Measurements from ENCODE around the gene LMAN2. TPM values are rescaled to one million over a fixed set of nuclear protein-coding genes. Genes with fewer than 3 reads are reported as not detected.
"Not testable (repeated sequence)": the region's sequence is repeated elsewhere in the genome, so short reads cannot be mapped to it uniquely, and the experiment has no call there.

Gene LMAN2
- polyA plus RNA-seq, 3 donors, result 110 to 153 (median 140) TPM

DNA sequence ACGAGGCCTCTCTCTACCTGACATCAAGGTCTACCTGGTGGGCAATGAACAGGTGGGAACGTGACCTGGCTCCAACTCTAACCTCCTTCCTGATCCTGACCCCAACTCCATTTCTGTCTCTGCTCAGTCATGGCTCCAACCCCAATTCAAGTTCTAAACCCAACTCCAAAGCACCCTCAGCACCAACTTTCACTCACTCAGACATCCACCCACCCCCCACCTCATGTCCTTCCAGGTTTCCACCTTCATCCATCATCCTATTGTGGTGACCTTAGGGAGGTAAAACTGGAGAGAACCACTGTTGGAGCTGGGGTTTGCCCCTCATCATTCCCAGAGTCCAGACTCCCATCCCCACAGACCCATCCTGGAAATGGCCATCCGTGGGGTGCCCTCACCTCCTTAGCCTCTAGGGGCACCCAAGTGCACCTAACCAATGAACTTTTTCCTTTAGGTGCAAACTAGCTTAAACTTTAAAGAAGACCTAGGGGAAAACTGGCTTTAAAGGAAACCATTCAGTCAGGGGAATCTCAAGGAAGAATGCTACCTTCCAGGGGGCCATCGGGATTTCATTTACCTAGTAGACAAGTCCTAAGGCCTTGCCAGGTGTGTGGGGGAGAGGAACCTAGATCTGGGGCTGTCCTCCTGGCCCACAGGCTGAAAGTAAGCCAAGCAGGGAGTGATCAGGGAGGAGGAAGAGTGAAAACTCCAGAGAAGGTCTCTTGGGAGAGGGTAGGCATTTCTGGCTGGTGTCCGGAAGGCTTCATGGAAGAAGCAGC lies 17.6 kb upstream of the LMAN2 start:
- no peak for DNase-seq (ENCODE audit: extremely low read depth in 1 of 11, low read depth in 9 of 11, low spot score in 4 of 11)

DNA sequence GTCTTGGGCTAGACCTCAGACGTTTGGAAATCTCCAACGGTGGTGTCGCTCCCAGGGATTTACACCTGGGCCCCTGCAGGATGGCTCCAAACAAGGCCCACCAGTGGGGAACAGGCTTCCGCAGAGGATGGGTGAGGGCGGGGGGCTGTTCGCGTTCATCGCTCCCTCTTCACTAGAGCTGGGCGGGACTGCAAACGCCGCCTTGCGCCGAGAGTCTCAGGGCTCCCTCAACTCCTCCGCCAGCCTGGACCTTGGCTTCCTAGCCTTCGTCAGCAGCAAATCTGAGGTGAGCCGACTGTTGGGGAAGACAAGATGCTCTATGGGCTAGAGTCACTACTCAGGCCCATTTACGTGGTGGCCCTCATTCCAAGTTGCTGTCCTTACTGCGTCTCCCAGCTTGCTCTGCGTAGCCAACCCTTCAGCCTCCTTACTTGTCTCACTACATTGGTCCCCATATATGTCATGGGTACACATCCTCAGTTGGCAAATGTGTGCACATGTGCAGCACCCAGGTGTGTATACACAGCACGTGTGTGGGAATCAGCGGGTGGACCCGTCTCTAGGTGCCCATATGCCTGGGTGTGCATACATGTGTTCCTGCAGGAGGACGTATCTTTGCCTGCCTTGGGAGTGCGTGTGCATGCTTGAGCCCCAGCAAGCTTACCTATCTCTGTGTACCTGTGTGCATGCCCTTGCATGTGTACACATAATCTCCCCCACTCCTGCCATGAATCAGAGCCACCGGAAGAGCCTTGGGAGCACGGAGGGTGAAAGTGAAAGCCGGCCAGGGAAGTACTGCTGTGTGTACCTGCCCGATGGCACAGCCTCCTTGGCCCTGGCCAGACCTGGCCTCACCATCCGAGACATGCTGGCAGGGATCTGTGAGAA lies 16.8 kb upstream of the LMAN2 start:
- no peak for DNase-seq (ENCODE audit: extremely low read depth in 1 of 11, low read depth in 9 of 11, low spot score in 4 of 11)

DNA sequence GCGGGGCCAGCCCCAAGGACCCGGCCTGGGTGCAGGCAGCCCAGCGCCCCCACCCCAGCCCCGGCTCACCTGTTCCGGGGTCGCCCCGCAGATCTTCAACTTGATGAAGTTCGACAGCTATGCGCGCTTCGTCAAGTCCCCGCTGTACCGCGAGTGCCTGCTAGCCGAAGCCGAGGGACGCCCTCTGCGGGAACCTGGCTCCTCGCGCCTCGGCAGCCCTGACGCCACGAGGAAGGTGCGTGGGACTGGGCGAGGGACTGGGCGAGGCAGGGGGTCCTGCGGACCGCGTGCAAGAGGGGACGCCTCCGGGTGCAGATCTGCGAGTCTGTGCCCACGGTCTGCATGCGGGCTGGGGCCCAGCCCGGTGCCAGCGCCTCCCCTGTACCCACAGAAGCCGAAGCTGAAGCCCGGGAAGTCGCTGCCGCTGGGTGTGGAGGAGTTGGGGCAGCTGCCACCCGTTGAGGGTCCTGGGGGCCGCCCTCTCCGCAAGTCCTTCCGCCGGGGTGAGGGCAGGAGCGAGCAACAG lies 15.9 kb upstream of the LMAN2 start:
- no peak for DNase-seq (ENCODE audit: extremely low read depth in 1 of 11, low read depth in 9 of 11, low spot score in 4 of 11)

DNA sequence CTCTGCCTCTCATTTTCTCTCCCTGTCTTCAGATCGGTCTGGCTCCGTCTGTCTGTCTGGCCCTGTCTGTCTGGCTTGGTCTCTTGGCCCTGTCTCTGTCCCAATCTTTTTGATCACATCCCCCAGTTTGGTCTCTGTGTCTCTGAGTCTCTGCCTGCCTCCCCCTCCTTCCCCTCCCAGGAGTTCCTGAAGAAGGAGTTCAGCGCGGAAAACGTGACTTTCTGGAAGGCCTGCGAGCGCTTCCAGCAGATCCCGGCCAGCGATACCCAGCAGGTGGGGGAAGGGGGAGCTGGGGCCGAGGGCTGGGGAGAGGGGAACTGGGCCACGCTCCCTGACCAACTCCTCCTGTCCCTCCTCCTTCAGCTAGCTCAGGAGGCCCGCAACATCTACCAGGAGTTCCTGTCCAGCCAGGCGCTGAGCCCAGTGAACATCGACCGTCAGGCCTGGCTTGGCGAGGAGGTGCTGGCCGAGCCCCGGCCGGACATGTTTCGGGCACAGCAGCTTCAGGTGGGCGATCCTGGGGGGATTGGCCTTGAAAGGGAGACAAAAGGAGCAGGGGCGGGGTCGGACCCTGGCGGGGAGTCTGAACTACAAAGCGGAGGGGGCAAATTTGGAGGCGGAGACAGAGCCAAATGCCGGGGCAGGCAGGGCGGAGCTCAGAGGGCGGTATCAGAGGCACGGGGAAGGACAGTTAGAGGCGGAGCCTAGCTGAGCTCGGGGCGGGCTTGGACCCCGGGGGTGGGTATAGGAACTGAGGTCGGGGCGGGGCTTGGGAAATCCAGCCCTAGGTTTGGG lies 15.3 kb upstream of the LMAN2 start:
- DNase-seq (ENCODE audit: extremely low read depth in 1 of 11, low read depth in 9 of 11, low spot score in 4 of 11), result peak; percentile 70 to 87 (median 82)

DNA sequence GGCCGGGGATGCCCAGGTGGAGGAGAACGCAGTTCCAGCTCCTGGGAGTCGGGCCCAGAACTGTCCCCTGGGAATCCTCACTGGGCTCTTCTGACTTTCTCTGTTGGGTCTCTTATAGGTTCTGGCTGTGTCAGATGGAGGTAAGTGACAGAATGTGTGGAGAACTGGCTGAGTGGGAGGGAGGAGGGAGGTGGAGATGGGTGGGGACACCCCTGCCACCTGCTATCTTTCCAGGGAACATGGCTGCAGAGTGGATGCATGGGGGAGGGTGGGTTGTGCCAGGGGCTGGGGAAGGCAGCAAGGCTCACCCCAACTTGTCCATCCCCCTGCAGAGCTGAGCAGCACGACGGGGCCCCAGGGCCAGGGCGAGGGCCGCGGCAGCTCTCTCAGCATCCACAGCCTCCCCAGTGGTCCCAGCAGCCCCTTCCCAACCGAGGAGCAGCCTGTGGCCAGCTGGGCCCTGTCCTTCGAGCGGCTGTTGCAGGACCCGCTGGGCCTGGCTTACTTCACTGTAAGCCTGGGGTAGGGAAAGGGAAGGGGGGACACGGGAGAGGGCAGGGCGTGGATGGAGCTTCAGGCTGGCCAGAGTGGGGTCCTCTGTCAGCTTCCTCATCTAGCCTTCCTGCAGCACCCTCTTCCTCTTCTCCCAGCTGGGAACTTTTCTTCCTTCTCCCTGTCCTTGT lies 14.5 kb upstream of the LMAN2 start:
- no peak for DNase-seq (ENCODE audit: extremely low read depth in 1 of 11, low read depth in 9 of 11, low spot score in 4 of 11)

DNA sequence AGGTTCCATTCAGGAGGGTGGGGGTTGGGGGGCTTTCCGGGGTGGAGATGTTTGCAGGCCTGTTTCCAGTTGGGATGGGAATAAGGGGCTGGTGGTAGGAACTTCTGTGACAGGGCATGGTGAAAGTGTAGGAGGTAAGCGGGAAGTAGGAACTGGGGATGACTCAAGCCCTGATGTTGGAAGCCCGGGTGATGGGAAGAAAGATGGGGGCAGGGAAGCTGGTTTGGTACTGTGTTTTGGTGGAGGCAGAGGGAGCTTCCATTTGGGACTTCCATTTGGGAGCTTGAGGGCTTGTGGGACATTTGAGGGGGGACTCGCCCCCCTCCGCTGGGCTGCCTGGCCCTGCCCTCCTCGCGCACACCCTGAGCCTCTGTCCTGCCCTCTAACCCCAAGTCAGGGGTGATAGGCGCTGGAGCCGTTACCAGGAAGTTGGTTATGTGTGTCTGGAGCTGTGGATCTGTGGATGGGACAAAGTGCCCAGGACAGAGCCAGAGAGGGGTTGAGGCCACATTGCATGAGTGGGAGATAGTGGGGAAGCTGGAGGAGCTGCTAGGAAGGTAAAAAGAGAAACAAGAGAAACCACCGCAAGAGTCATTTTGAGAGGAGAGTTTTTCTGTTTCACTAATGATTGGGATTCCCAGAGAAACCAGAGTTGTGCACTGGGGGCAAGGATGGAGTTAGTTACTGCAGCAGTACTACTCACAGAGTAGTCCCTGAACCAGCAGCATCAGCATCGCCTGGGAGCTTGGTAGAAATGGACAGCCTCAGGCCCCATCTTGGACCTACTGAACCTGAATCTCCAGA lies 12.9 kb upstream of the LMAN2 start:
- DNase-seq (ENCODE audit: extremely low read depth in 1 of 11, low read depth in 9 of 11, low spot score in 4 of 11), result no peak

DNA sequence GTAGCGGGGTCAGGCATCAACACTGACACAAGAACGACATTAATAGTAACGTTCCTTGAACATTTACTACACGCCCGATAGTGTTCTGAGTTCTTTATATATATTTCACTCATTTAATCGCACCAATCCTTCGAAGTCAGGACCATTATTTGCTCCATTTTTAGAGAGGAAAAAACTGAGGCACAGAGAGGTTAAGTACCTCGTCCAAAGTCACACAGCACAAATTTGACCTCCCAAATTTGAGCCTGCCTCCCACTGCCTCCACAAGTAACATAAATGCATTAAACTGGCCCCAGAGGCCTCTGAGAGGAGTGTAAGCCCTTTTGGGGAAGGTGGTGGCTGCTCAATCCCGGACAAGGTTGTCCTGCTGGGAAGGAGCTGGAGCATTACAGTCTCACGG lies 12.1 kb upstream of the LMAN2 start:
- DNase-seq (ENCODE audit: extremely low read depth in 1 of 11, low read depth in 9 of 11, low spot score in 4 of 11), result no peak

DNA sequence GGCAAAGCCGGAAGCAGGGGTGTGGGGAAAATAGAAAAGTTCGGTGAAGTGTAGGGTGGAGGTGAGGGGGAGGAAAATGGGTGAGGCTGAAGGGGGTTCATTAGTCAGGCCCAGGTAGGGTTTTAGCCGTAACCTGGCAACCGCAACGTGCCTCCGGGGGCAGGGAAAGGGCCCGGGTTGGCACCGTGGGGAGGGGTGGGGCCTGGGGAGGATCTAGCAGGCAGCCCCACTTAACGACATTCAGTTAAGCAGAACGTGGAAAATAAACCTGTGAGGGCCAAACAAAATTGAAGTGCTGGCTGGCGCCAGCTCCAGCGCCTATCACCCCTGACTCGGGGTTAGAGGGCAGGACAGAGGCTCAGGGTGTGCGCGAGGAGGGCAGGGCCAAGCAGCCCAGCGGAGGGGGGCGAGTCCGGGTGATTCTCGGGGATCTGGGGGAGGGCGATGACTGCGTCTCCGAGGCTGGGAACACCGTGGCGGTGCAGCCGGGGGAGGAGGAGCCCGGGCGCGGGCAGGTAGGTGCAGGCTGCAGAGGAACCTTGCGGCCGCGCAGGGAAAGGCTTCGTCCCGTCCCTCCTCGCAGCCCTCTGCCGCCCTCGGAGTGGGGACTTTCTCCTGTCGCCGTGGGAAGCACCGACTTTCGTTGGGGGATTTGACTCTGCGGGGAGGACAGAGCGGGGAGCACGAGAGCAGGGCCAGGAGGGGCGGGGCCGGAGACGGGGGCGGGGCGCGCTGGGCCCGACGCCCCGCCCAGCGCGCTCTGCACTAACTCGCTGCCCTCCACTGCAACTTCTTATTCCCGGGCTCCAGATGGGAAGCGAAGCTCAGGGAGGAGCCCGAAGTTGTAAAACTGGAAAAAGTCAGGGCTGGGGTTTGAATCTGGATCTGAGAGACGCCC lies 11.4 kb upstream of the LMAN2 start:
- DNase-seq (ENCODE audit: extremely low read depth in 1 of 11, low read depth in 9 of 11, low spot score in 4 of 11), result peak in 6 of 11 donors; percentile 37 to 54 (median 50)

DNA sequence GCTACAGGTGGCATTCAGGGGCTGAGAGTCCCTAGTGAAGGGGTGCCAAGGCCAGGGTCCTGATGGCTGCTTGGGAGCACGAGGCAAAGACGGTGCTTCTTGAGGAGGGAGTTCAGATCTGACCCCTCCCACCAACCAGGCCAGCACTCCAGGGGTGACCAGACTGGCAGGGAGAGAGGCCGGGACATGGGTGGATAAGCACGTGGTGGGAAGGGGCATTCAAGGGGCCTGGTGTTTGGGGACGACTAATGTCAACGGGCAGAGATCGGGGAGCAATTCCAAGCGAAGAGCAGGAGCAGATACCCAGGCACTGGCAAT lies 10.8 kb upstream of the LMAN2 start:
- DNase-seq (ENCODE audit: extremely low read depth in 1 of 11, low read depth in 9 of 11, low spot score in 4 of 11), result no peak

DNA sequence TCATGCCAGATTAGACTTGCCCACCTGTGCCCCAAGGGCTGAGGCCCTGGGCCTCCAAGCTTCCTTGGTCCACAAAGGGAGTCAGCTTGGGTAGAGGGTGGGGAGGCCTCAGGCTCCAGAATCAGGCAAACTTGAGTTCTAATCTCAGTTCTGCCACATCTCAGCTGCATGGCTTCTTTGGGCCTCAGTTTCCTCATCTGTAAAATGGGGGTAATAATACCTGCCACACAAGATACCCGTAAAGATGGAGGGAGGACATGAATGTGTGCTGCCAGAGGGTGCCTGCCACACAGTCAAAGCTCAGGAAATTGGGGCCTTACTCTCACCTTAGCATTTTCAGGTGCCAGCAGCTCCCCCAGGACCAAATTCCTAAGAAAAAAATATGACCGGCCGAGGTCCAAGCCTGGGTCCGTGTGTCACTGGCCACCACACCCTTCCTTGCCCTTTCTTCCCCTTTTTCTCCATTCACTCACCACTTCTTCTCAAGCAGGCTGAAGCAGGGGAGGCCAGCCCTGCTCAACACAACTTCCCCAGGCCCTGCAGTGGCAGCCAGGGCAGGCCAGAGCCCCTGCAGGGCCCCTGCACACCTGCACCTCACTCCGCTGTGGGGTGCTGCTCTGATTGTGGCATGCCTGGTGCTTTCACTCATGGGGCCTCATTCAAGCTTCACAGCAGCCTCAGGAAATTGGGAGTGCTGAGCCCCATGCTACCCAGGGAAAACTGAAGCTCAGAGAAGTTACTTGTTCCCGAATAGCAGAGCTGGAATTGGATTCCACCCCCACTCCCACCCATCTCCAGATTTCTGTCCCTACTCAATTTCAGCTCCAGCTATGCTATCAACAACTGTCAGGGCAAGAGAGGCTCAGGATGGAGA lies 10.2 kb upstream of the LMAN2 start:
- DNase-seq (ENCODE audit: extremely low read depth in 1 of 11, low read depth in 9 of 11, low spot score in 4 of 11), result no peak

DNA sequence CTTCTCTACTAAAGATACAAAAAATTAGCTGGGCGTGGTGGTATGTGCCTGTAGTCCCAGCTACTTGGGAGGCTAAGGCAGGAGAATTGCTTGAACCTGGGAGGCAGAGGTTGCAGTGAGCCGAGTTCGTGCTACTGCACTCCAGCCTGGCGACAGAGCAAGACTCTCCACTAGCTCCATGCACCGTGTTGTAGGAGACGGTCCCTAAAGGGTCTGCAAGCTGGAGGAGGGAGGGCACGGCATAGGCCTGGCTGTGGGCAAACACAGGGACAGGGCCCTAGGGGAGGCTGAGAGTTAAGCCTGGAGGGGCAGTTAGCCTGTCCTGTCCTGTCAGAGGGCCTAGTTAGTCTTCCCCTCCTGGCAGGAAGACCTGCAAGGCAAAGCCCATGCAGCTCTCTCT lies 9.3 kb upstream of the LMAN2 start:
- DNase-seq (ENCODE audit: extremely low read depth in 1 of 11, low read depth in 9 of 11, low spot score in 4 of 11), result not testable (repeated sequence)

DNA sequence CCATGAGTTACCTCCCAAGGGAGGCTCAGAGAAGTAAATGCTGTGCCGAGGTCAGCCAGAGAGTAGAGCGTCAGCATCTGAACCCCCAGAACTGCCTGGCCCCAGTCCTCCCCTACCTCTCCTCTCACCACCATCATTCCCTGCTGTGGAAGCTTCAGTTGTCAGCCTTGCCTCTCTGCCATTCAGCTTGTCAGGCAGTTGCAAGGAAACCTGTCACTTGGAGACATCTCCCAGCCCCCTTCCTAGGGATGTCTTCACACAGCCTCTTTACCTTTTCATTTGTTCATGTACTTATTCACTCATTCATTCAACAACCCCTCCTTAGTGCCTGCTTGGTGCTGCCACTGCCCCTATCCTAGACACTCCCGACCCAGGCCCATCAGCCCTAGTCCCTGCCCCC lies 8.4 kb upstream of the LMAN2 start:
- DNase-seq (ENCODE audit: extremely low read depth in 1 of 11, low read depth in 9 of 11, low spot score in 4 of 11), result no peak

DNA sequence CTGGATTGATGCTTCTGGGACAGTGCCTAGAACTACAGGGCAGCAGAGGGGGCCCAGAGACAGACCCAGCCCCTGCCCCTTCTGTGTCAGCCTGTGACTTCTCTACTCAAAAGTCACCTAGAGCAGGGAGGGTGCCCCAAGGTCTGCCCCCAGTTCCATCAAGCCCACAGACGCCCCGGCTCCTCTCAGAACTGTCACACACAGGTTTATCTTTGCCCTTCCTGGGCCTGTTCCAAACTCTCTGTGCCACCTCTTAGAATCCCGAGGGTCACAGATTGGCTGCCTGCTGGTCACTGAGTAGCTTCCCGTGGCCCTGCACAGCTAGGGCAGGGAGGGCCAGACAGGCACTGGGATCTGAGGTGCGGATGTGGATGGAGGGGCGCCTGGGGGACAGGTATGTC lies 8.0 kb upstream of the LMAN2 start:
- no peak for DNase-seq (ENCODE audit: extremely low read depth in 1 of 11, low read depth in 9 of 11, low spot score in 4 of 11)

DNA sequence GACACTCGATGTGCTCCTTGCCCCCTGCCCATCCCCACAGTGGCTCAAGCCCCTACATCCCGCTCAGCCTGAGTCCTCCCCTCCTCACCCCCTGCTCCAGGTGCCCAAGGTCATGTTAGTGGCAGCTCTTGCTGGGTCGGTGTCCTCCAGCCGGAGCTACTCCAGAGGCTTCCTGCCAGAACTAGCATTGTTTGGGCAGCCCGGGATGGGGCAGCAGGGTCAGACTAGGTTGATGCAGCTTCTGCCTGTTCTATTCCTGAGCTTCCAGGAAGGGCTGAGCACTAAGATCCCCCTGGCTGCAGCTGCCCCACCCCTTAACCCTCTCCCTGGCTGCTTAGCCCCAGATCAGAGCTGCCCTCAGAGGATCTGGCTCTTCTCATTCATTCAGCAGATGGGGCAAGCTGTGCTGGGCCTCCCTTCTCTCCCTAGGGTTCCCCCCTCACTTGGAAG lies 6.9 kb upstream of the LMAN2 start:
- DNase-seq (ENCODE audit: extremely low read depth in 1 of 11, low read depth in 9 of 11, low spot score in 4 of 11), result no peak

DNA sequence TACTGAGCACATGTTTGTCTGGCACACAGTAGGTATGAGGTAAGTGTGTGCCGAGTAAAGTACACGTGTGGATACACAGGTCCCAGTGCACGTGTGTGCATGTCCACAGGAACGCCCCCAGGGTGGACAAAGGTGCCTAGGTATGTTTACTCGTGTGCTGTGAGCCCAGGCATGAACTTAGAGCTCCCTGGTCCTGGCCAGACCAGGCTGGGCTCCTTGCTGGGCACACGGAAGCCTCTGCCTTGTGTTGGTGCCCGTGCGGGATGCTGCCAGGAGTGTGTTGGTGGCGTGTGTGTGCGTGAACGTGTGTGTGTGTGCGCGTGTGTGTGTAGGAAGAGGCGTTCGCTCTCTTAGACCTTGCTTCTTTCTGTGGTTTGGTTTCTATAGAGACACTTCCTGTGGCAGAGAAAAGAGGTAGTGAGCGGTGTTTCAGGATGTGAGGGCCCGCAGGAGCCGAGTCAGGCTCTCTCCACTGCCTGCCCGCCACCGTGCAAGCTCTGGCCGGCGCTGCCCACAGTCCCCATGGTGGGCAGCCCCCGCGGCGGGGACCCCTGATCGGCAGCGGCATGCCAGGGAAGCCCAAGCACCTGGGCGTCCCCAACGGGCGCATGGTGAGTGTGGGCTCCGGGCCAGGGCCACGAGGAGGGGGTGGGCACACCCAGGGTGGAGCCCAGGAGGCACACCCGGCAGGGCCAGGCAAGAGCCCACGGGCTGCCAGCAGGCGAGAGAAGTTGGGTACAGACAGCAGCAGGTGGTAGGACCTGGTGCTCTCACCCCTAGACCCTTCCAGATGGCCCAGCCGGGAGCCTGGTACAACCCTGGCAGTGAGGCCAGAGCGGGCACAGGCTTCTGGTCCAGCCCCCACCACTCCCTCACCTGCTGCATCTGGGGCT lies 6.2 kb upstream of the LMAN2 start, which contains the start of gene RGS14:
Gene RGS14, plus strand, starts transcription at position 466 of the 893 bp plus-strand sequence. Its CDS starts 101 bp downstream, at position 567.
- no peak for DNase-seq (ENCODE audit: extremely low read depth in 1 of 11, low read depth in 9 of 11, low spot score in 4 of 11)

Data from renal cortex interstitium (tissue), 11 donors.